K562 (cell line): ENCODE measurements around the gene CSTB. TPM values are rescaled to one million over a fixed set of nuclear protein-coding genes. Genes with fewer than 3 reads are reported as not detected.

ENCODE experiments used
- E2F3 ChIP-seq: fragments of 250-450 bp; sonication (Bioruptor Pico); IDR thresholded peaks from 2 replicates; pipeline ENCODE4 v1.4.0; 2020; ENCODE audit warnings: mild to moderate bottlenecking
- E2F5 ChIP-seq: sonication (generic); formaldehyde crosslinking; IDR thresholded peaks from 2 replicates; pipeline ENCODE4 v1.8.0; 2022; ENCODE audit warnings: mild to moderate bottlenecking, missing genetic modification reagents
- HNRNPK ChIP-seq: fragments of 200-400 bp; formaldehyde crosslinking; IDR thresholded peaks from one replicate; pipeline ENCODE4 v1.6.1; 2018; ENCODE audit warnings: mild to moderate bottlenecking, low read depth, low read length; ENCODE audit not compliant: poor library complexity, severe bottlenecking
- KDM1A ChIP-seq, 2 experiments: fragments of 450-650 bp; IDR thresholded peaks; 2 replicates each; pipeline ENCODE4 v1.6.1; 2016; ENCODE audit warnings: mild to moderate bottlenecking in 2 of 2
- MIER1 ChIP-seq: fragments of 450-650 bp; IDR thresholded peaks from 2 replicates; pipeline ENCODE4 v1.6.1; 2016; ENCODE audit warnings: antibody characterized with exemption, mild to moderate bottlenecking, low read depth
- MXI1 ChIP-seq: IDR thresholded peaks from 2 replicates; pipeline ENCODE4 v1.6.1; 2011; ENCODE audit warnings: low read depth, mild to moderate bottlenecking, improper control_type of control experiment, low read length
- NCOA1 ChIP-seq: fragments of 450-650 bp; IDR thresholded peaks from 2 replicates; pipeline ENCODE4 v1.6.1; 2016; ENCODE audit warnings: low read depth
- NELFE ChIP-seq: IDR thresholded peaks from 2 replicates; pipeline ENCODE4 v1.6.1; 2011; ENCODE audit warnings: mild to moderate bottlenecking; ENCODE audit not compliant: insufficient read depth, insufficient read length
- NFIX ChIP-seq: fragments of 250-450 bp; sonication (Bioruptor Pico); IDR thresholded peaks from 2 replicates; pipeline ENCODE4 v1.4.0; 2020; ENCODE audit warnings: low read depth, mild to moderate bottlenecking, moderate library complexity
- NR2C2 ChIP-seq, 2 experiments: fragments of 200-800 bp in 1 of 2; sonication (Bioruptor generic) in 1 of 2; sonication (generic) in 1 of 2; formaldehyde crosslinking in 1 of 2; IDR thresholded peaks; 2 replicates each; pipeline versions ENCODE4 v1.6.1 to v1.8.0; 2016 to 2022; ENCODE audit warnings: mild to moderate bottlenecking in 1 of 2, missing compliant biosample characterization in 1 of 2, missing genetic modification characterization in 1 of 2, missing genetic modification reagents in 1 of 2
- PHB ChIP-seq: fragments of 250-450 bp; sonication (Bioruptor Pico); IDR thresholded peaks from 2 replicates; pipeline ENCODE4 v1.5.0; 2021
- PHF21A ChIP-seq: fragments of 450-650 bp; IDR thresholded peaks from 2 replicates; pipeline ENCODE4 v1.6.1; 2017; ENCODE audit warnings: low read depth, borderline replicate concordance
- RAD21 ChIP-seq, 2 experiments: fragments of 250-450 bp in 1 of 2; fragments of 450-650 bp in 1 of 2; sonication (Bioruptor Pico) in 1 of 2; formaldehyde crosslinking in 1 of 2; IDR thresholded peaks in 1 of 2; conservative IDR thresholded peaks in 1 of 2; 2 replicates each; pipeline versions ENCODE4 v1.4.0 to v1.8.0; 2020 to 2022; ENCODE audit warnings: mild to moderate bottlenecking in 2 of 2, moderate library complexity in 1 of 2
- RBFOX2 ChIP-seq: fragments of 200-400 bp; formaldehyde crosslinking; IDR thresholded peaks from 2 replicates; pipeline ENCODE4 v1.6.1; 2017; ENCODE audit warnings: low read depth, mild to moderate bottlenecking, low read length, moderate library complexity
- SP1 ChIP-seq: sonication (generic); formaldehyde crosslinking; IDR thresholded peaks from 2 replicates; pipeline ENCODE4 v1.8.1; 2022; ENCODE audit warnings: mild to moderate bottlenecking, missing genetic modification reagents
- TAF1 ChIP-seq: IDR thresholded peaks from 2 replicates; pipeline ENCODE4 v1.6.1; 2011; ENCODE audit warnings: mild to moderate bottlenecking, low read length, moderate library complexity; ENCODE audit not compliant: insufficient read depth, control insufficient read depth, severe bottlenecking; ENCODE audit errors: extremely low read depth
- TRIM24 ChIP-seq, 2 experiments: fragments of 450-650 bp; IDR thresholded peaks; 2 replicates each; pipeline ENCODE4 v1.6.1; 2016
- ZBED1 ChIP-seq: IDR thresholded peaks from 2 replicates; pipeline ENCODE4 v1.6.1; 2014
- ZBTB26 ChIP-seq: fragments of 450-650 bp; formaldehyde crosslinking; IDR thresholded peaks from 2 replicates; pipeline ENCODE4 v1.4.0; 2022; ENCODE audit warnings: missing genetic modification characterization
- ZNF174 ChIP-seq: fragments of 250-450 bp; sonication (Bioruptor Pico); IDR thresholded peaks from 2 replicates; pipeline ENCODE4 v1.4.0; 2020; ENCODE audit warnings: mild to moderate bottlenecking
- ZNF24 ChIP-seq: fragments of 450-650 bp; IDR thresholded peaks from 2 replicates; pipeline ENCODE4 v1.6.1; 2016
- ZNF431 ChIP-seq: sonication (generic); formaldehyde crosslinking; IDR thresholded peaks from 2 replicates; pipeline ENCODE4 v1.8.0; 2022; ENCODE audit warnings: mild to moderate bottlenecking, missing genetic modification reagents
- ZNF445 ChIP-seq: fragments of 250-450 bp; sonication (Bioruptor Pico); IDR thresholded peaks from 2 replicates; pipeline ENCODE4 v1.4.0; 2020; ENCODE audit warnings: low read depth, mild to moderate bottlenecking, moderate library complexity
- ZNF449 ChIP-seq: fragments of 250-450 bp; sonication (Bioruptor Pico); IDR thresholded peaks from 2 replicates; pipeline ENCODE4 v1.8.0; 2022; ENCODE audit warnings: moderate library complexity, mild to moderate bottlenecking, inconsistent platforms
- ZNF75A ChIP-seq: fragments of 450-650 bp; formaldehyde crosslinking; IDR thresholded peaks from 2 replicates; pipeline ENCODE4 v1.4.0; 2020; ENCODE audit warnings: mild to moderate bottlenecking
- polyA plus RNA-seq, 8 experiments: library from polyadenylated mRNA; depleted of rRNA in 4 of 8; stranded (reverse) in 5 of 8; unstranded in 3 of 8; fragments of >200 nt; fragmentation: Nextera tagmentation in 2 of 8; fragmentation: Illumina TruSeq in 1 of 8; extraction: Ambion mirVana in 2 of 8; extraction: Trizol in 1 of 8; gene quantifications; 2 replicates each; pipeline versions ENCODE4 v1.2.1 to v1.2.3, GENCODE V29; 2011 to 2014; ENCODE audit warnings: inconsistent platforms in 1 of 8, missing spikeins in 1 of 8
- total RNA-seq, 7 experiments: library from RNA; depleted of rRNA in 6 of 7; stranded (reverse); fragments of >200 nt in 6 of 7; fragmentation: Illumina TruSeq in 2 of 7; extraction: Trizol in 2 of 7; gene quantifications; 2 replicates each; pipeline versions ENCODE4 v1.2.1 to v1.2.3, GENCODE V29; 2011 to 2021; ENCODE audit warnings: low replicate concordance in 1 of 7
- TF ChIP-seq, protein P1 (sequence below): fragments of 450-650 bp; conservative IDR thresholded peaks from 2 replicates; pipeline ENCODE4 v1.6.1; 2016; ENCODE audit warnings: missing genetic modification characterization, low read depth, mild to moderate bottlenecking, missing compliant biosample characterization, moderate library complexity

Gene CSTB
- total and polyA plus RNA-seq, 9 of the 15 experiments (the other 6 are each of a cell fraction or from before 2014, with no cell fraction given) = 12.4 to 65.0 (median 31.7) TPM

GRCh38 chr21:43789276-43790009 lies 13.3 kb upstream of the CSTB start, which contains the start of gene RRP1 (continued):
- TF ChIP-seq NR2C2 (CRISPR knock-in tag; IDR thresholded peaks at IDR 0.05) (peak; percentile 81), NR2C2 (tag; IDR thresholded peaks at IDR 0.05) (peak; percentile 80), SP1 (CRISPR knock-in tag) (peak; percentile 89), ZBTB26 (CRISPR knock-in tag) (no peak), PHB (CRISPR knock-in tag) (no peak), E2F3 (CRISPR knock-in tag) (peak; percentile 10; the same call in 1 of the 2 replicates), ZBED1 (no peak), MXI1 (peak; percentile 95), ZNF431 (peak; percentile 15; the same call in 1 of the 2 replicates), TRIM24 (IDR thresholded peaks at IDR 0.05) (no peak), NFIX (CRISPR knock-in tag) (no peak), TAF1 (peak; percentile 78), KDM1A (IDR thresholded peaks at IDR 0.05) (no peak), RAD21 (CRISPR knock-in tag; conservative IDR thresholded peaks at IDR 0.05 in 1 of 2, IDR thresholded peaks at IDR 0.05 in 1 of 2) (peak; percentile 67 to 79), ZNF75A (CRISPR knock-in tag) (no peak), MIER1 (no peak), ZNF449 (no peak), ZNF24 (peak; percentile 83), NCOA1 (no peak), NELFE (no peak), E2F5 (CRISPR knock-in tag) (no peak), HNRNPK (no peak), ZNF445 (CRISPR knock-in tag) (no peak), RBFOX2 (peak; percentile 91), PHF21A (no peak), ZNF174 (no peak)
- TF ChIP-seq, protein P1, sequence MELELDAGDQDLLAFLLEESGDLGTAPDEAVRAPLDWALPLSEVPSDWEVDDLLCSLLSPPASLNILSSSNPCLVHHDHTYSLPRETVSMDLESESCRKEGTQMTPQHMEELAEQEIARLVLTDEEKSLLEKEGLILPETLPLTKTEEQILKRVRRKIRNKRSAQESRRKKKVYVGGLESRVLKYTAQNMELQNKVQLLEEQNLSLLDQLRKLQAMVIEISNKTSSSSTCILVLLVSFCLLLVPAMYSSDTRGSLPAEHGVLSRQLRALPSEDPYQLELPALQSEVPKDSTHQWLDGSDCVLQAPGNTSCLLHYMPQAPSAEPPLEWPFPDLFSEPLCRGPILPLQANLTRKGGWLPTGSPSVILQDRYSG (tag) = no peak
